Aorta (tissue), 5 donors: Measurements from ENCODE around the gene DLGAP3. TPM values are rescaled to one million over a fixed set of nuclear protein-coding genes. Genes with fewer than 3 reads are reported as not detected.
A peak's percentile ranks its signal among the peaks of the same experiment; 100 is the strongest.

Experiments used
- ATAC-seq: fragments of 200-7000 bp; cut with Tn5 transposase; one replicate; pipeline ENCODE4 v1.9.1; 2022; ENCODE audit warnings: moderate library complexity; ENCODE audit not compliant: low FRiP score
- DNase-seq, 2 donors: peaks; one replicate each; pipeline ENCODE4 v3.0.0-alpha.2; 2020
- H3K27ac ChIP-seq, 2 donors: one replicate each; pipeline ENCODE4 v1.5.1; 2013; ENCODE audit warnings: low read length in 2 of 2, mild to moderate bottlenecking in 2 of 2, moderate library complexity in 2 of 2, control low read depth in 1 of 2, inconsistent platforms in 1 of 2, low read depth in 1 of 2
- H3K27me3 ChIP-seq, 2 donors: one replicate each; pipeline ENCODE4 v1.6.1; 2013; ENCODE audit warnings: control low read depth in 1 of 2, low read length in 1 of 2, mild to moderate bottlenecking in 1 of 2, moderate library complexity in 1 of 2; ENCODE audit not compliant: insufficient read depth in 2 of 2, control insufficient read depth in 1 of 2
- H3K36me3 ChIP-seq, 2 donors: one replicate each; pipeline ENCODE4 v1.6.1; 2013; ENCODE audit warnings: control low read depth in 1 of 2, low read length in 1 of 2, mild to moderate bottlenecking in 1 of 2; ENCODE audit not compliant: insufficient read depth in 2 of 2, control insufficient read depth in 1 of 2
- H3K4me1 ChIP-seq, 2 donors: one replicate each; pipeline ENCODE4 v1.6.1; 2013; ENCODE audit warnings: low read length in 2 of 2, control low read depth in 1 of 2, mild to moderate bottlenecking in 1 of 2, moderate library complexity in 1 of 2; ENCODE audit not compliant: insufficient read depth in 2 of 2, control insufficient read depth in 1 of 2
- H3K4me3 ChIP-seq, 2 donors: one replicate each; pipeline ENCODE4 v1.5.1; 2013; ENCODE audit warnings: low read length in 2 of 2, control low read depth in 1 of 2, mild to moderate bottlenecking in 1 of 2
- H3K9me3 ChIP-seq: one replicate; pipeline ENCODE4 v1.6.1; 2013; ENCODE audit warnings: mild to moderate bottlenecking, low read length; ENCODE audit not compliant: control insufficient read depth
- WGBS, 2 donors: extraction: QIAGEN DNeasy Blood & Tissue Kit; methylation state at CpG; one replicate each; pipeline ENCODE4 v1.1.7; 2013; 5-methylcytosine and 5-hydroxymethylcytosine counted together
- intact Hi-C, 2 donors: fragments of 100-400 bp; cut with DNase I; formaldehyde crosslinking; loops; one replicate each; pipeline versions ENCODE4 v1.14.2 to v1.15.0; 2022
- polyA plus RNA-seq, 2 donors: library from polyadenylated mRNA; stranded (reverse); fragments of 200-250 nt; gene quantifications; one replicate each; pipeline ENCODE4 v1.2.3, GENCODE V29; 2013
- total RNA-seq, 2 donors: library from RNA; stranded (reverse); fragmentation: NEBNext Ultra II Directional; extraction: Animal tissue kit (Norgen Biotek cat#: 25700); gene quantifications; one replicate each; pipeline ENCODE4 v1.2.1, GENCODE V29; 2021
- donor health status: healthy with polysubstance abuse.
- donor health status: Bipolar disorder and iron deficiency.
- donor health status: DM: no; HTN: no; CAD: no.
- donor health status: DM: no; HTN: no; CAD: no.
- donor health status: DM: yes; HTN: yes; CAD: no.

Gene DLGAP3
- total and polyA plus RNA-seq, 4 donors: 0.10 to 0.36 (median 0.19) TPM; not detected in 1

DNA sequence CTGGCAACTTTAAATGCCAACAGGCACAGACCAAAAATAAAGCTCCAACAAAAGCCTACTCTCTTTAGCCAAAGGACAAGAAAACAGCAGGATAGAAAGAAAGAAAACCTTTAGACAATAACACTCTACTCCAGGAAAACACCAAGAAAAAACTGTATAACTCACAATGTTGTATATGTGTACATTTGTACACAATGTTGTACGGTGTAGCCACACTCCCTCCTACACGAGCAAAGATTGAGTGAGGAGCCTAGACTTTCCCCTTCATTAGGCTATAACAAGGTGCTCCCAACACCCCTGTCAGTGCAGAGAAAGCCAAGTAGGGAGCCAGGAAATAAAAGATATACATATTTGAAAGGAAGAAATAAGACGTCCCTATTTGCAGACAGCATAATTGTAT is 112.7 kb downstream of the DLGAP3 start:
- Histone ChIP-seq H3K4me3 (no peak overlapping the region), H3K36me3 (no peaks in the 10 kb centered on the region), H3K27ac (peak overlapping the region; percentile 54 to 95), H3K27me3 (no peaks in the 10 kb centered on the region), H3K9me3 (no peaks in the 10 kb centered on the region), H3K4me1 (no peaks in the 10 kb centered on the region)
- 7 to 18% methylated on average over 3 of the region's 3 CpGs for WGBS, 2 donors
- ATAC-seq (no peak), DNase-seq (no peak)
- intact Hi-C loops: no loop called here

DNA sequence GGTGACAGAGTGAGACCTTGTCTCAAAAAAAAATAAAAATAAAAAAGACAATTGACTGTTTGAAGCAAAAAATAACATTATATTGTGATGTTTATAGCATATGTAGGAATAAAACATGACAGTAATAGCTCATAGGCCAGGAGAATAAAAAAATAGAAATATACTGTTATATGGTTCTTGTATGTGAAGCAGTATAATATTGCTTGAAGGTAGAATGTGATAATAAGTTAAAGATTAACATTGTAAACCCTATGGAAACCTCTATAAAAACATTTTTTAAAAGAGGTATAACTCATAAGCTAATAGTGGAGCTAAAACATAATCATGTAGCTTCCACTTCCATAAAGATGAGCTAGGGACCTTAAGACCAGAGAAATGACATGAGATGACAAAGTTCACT is 113.1 kb downstream of the DLGAP3 start:
- Histone ChIP-seq H3K4me1 (no peaks in the 10 kb centered on the region), H3K9me3 (no peaks in the 10 kb centered on the region), H3K36me3 (no peaks in the 10 kb centered on the region), H3K27ac (peak overlapping the region; percentile 36 to 95), H3K27me3 (no peaks in the 10 kb centered on the region), H3K4me3 (no peak overlapping the region)
- DNase-seq (no peak), ATAC-seq (no peak)
- intact Hi-C loops: no loop called here

Other genes starting within 250 kb of the DLGAP3 start
- gene GJB5, start 174.6 kb downstream of the DLGAP3 start, total RNA-seq: not detected
- not detected for gene GJB5, start 174.6 kb downstream of the DLGAP3 start, polyA plus RNA-seq
- gene GJB4, start 169.9 kb downstream of the DLGAP3 start, total RNA-seq: not detected
- not detected for gene GJB4, start 169.9 kb downstream of the DLGAP3 start, polyA plus RNA-seq
- gene GJB3, start 148.4 kb downstream of the DLGAP3 start, total RNA-seq: under 1 TPM; 0.21 to 0.42 TPM
- 1 to 10 TPM in 1 of 2 donors, not detected in 1; 1.0 TPM for gene GJB3, start 148.4 kb downstream of the DLGAP3 start, polyA plus RNA-seq
- gene GJA4, start 136.7 kb downstream of the DLGAP3 start, total RNA-seq: 10 to 100 TPM; 45.4 to 49.2 TPM
- gene GJA4, start 136.7 kb downstream of the DLGAP3 start, polyA plus RNA-seq: 10 to 100 TPM; 21.0 to 72.2 TPM
- 10 to 100 TPM; 38.1 to 58.8 TPM for gene SMIM12, start 69.9 kb downstream of the DLGAP3 start, total RNA-seq
- gene SMIM12, start 69.9 kb downstream of the DLGAP3 start, polyA plus RNA-seq: 10 to 100 TPM; 38.6 to 46.3 TPM
- gene TMEM35B, start 55.7 kb upstream of the DLGAP3 start, total RNA-seq: 10 to 100 TPM; 25.7 to 40.1 TPM
- gene TMEM35B, start 55.7 kb upstream of the DLGAP3 start, polyA plus RNA-seq: 10 to 100 TPM; 32.2 to 53.1 TPM
- 10 to 100 TPM; 24.4 to 24.7 TPM for gene ZMYM6, start 102.3 kb upstream of the DLGAP3 start, total RNA-seq
- 10 to 100 TPM; 10.5 to 14.9 TPM for gene ZMYM6, start 102.3 kb upstream of the DLGAP3 start, polyA plus RNA-seq
- gene ZMYM1, start 149.7 kb upstream of the DLGAP3 start, total RNA-seq: 10 to 100 TPM; 14.9 to 16.4 TPM
- gene ZMYM1, start 149.7 kb upstream of the DLGAP3 start, polyA plus RNA-seq: 1 to 10 TPM; 4.5 to 5.8 TPM